Amygdala (tissue), 56 donors: Measurements from ENCODE around the gene PLAU.
A peak's percentile ranks its signal among the peaks of the same experiment; 100 is the strongest.
"Not testable (repeated sequence)": the region's sequence is repeated elsewhere in the genome, so short reads cannot be mapped to it uniquely, and the experiment has no call there.

Source experiments
- DNase-seq, 56 donors: peaks; one replicate each; lab custom pipeline; 2025; lab: John Stamatoyannopoulos, UW

PLAU gene

DNA sequence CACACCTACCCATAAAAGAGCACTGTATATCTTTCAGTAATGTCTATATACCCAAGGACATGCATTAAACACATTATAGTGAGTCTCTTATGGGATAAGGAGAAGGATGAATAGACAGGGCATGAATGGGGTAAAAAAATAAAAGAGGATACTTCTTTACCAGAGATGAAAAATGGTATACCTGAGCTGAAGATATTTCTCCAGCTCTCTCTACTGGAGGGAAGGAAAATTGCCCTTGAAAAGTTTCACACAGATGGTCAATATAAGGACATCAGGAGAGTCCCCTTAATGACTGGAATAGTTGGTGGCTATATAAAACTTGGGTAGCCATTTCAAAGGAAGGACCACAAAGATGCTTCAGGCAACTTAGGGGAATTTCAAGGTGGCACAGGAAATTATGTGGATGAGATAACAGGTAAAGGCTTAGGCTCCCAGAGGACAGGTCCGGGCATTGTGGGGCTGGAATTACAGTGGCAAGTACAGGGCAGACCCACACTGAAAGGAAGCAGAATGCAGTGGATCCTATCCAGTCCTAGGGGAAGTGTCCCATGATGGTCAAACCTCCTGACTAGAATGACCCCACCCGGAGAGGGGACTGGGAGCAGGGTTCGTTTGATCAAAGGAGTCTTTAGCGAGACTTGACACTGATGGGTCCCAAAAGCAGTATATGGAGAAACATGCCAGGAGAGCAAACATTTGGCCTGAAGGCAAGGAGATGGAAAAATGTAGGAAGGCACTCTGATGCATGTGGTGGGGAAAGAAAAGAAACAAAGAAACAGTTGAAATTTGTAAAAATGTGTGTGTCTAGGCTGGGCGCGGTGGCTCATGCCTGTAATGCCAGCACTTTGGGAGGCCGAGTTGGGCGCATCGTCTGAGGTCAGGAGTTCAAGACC, 35.6 kb downstream of the PLAU start:
- DNase-seq: no peak

DNA sequence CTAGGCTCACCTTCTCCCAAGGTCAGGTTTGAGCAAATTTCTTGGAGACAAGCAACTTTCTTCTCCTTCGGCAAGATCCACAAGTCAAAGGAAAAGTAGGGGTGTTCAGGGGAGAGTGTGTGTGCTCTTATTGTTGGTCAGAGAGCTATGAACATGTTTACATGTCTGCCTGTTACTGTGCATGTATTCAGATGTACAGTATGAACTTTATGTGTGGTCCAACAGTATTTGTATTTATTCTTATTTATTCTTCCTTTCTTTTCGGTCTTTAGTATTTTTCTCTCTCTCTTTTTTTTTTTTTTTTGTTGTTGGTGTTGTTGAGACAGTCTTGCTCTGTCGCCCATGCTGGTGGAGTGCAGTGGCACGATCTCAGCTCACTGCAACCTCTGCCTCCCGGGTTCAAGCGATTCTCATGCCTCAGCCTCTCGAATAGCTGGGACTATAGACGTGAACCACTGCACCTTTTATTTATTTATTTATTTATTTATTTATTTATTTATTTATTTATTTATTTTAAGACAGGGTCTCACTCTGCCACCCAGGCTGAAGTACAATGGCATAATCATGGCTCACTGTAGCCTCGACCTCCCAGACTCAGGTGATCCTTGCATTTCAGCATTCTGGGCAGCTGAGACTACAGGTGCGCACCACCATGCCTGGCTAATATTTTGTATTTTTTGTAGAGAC, 38.2 kb downstream of the PLAU start:
- DNase-seq: no peak

DNA sequence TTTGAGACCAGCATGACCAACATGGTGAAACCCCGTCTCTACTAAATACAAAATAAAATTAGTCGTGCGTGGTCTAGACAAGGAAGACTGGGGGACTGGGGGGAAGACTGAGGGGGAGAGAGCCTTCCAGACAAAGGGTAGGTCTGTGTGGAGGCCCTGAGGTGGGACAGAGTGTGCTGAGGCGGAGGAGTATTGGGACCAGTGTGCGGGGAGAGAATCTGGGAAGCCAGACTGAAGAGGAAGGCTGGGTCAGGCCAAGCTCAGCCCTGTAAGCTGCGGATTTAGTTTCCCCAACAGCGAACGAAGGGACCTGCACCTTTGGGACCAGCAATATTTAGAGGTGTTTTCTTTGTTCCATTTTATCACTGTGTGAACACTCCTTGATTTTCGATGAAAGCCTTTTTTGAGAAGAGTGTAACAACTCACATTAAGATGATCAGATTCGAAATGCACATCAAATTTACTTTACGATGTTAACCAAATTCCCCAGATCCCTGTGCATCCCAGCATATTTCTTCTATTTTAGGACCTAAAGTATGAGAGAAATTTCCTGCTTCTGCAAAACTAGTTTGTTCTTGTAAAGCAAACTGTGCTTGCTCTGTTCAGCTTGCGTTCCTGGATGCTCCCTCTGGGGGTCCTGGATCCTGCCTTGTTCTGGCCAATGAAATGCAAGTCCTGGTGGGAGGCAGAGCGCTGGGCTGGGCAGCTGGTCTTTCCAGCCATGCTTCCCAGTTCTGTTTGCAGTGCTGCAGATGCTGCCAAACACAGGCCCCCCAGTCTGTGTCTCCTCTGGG, 39.4 kb downstream of the PLAU start:
- DNase-seq: no peak

- no peak for DNase-seq
Observed at GRCh38 chr10:73953665-73954064, 42.7 kb downstream of the PLAU start.

DNA sequence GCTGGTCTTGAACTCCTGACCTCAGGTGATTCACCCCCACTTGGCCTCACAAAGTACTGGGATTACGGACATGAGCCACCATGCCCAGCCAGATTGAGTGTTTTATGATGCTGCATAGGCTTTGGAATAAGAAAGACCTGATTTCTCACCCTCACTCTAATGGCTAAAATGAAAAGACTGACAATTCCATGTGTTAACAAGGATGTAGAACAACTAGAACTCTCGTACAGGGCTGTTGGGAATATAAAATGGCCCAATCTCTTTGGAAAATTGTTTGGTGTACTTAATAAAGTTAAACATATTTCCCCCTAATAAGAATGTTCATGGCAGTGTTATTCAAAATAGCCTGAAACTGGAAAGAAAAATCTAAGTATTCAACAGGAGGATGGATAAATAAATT, 43.8 kb downstream of the PLAU start:
- no peak for DNase-seq

GRCh38 chr10:73955719-73956118, 44.8 kb downstream of the PLAU start:
- DNase-seq: no peak

- peak in 4 of 56 donors; percentile 2 to 6 (median 4) for DNase-seq
Observed at GRCh38 chr10:73956476-73957359, 45.8 kb downstream of the PLAU start.

GRCh38 chr10:73959484-73960243, 48.7 kb downstream of the PLAU start:
- no peak for DNase-seq

DNA sequence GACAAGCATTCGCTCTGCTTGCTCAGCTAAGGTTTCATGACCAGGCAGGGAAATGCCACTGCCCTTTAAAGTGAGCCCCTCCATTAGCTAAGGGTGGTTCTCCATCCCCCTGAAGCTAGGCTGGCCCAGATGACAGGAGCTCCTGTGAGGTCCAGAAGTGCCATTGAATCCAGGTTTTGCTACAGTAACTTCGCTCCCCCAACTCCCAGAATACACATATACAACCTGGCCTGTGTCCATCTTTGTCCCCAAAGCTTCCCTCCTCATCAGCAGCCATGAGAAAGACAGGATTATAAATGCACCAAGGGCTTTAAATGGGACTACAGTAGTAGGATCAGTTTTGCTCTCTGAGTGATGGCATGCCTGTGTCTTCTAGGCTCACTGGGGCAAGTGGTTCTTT, 51.5 kb downstream of the PLAU start:
- no peak for DNase-seq

GRCh38 chr10:73963533-73963932, 52.6 kb downstream of the PLAU start:
- DNase-seq: not testable (repeated sequence)

GRCh38 chr10:73964743-73965142, 53.8 kb downstream of the PLAU start:
- no peak for DNase-seq

DNA sequence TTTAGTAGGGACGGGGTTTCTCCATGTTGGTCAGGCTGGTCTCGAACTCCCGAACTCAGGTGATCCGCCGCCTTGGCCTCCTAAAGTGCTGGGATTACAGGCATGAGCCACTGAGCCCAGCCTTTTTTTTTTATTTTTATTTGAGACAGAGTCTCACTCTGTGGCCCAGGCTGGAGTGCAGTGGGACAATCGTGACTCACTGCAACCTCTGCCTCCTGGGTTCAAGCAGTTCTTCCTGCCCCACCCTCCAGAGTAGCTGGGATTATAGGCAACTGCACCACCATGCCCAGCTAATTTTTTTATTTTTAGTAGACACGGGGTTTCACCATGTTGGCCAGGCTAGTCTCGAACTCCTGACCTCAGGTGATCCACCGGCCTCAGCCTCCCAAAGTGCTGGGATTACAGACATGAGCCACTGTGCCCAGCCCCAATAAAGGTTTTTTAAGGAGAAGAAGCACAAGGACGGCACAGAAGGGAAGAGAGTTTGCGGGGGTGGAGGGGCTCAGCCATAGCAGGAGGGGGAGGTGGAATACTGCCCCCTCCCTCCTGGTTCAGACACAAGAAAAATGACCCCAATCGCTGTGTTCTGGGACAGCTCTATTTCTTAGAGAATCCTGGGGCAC, 54.4 kb downstream of the PLAU start:
- not testable (repeated sequence) for DNase-seq

DNA sequence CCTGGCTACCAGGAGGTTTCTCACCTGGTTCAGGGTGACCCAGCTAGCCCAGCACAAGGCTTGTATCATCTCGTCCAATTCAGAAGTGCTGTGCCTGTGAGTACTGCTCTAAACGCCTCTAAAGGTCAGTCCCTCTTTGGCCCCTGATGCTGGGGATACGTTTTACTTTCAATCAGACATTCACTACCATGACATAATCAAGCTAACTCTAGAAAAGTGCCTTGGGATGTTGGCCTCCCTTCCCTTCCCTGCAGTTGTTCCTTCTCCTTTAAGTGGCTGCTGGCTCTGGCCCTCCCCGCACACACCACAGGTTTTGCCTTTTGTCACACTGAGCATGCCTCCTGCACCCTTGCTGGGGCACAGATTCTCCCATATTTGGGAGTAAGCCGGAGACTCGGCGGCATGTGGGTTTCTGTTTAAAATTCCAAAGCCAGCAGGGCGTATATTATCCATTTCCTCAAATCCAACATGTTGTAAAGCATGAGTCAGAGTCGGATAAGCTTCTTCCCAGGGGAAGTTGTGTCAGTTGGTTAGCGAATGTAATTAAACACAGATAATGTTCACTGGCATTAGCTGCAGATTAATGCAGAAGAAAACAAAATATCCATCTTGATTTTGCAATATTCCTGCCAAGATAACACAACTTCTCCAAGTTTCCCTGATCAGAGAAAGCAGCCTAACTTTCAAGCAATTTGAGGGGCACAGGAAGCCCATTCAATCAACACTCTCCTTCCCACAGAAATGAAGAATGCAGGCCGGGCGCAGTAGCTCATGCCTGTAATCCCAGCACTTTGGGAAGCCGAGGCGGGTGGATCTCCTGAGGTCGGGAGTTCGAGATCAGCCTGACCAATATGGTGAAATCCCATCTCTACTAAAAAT, 55.2 kb downstream of the PLAU start:
- peak in 6 of 56 donors; percentile 3 to 11 (median 6) for DNase-seq

DNA sequence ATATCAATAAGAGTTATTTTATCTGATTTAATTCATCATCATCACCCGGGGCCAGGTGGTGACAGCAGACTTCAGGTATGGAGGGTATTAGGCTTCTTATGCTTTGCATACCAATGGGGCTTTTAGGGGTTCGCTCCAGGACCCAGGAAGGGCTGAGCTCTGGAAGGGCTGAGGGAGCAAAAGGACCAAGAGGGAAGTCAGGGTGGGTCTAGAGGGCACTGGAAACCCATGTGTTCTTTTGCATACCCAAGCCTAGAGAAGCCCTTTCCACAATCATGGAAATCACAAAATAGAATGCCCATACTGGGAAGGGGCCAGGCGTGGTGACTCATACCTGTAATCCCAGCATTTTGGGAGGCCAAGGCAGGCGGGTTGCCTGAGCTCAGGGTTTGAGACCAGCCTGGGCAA, 56.1 kb downstream of the PLAU start:
- no peak for DNase-seq
